NCI-H510A treated with DMSO at 0.1 percent for 48 hours (cell line): ENCODE measurements around the gene ABT1.
"Not testable (repeated sequence)": the region's sequence is repeated elsewhere in the genome, so short reads cannot be mapped to it uniquely, and the experiment has no call there.

ENCODE experiments used
- DNase-seq: peaks from one replicate; lab custom pipeline; 2025; lab: John Stamatoyannopoulos, UW

The ABT1 gene

DNA sequence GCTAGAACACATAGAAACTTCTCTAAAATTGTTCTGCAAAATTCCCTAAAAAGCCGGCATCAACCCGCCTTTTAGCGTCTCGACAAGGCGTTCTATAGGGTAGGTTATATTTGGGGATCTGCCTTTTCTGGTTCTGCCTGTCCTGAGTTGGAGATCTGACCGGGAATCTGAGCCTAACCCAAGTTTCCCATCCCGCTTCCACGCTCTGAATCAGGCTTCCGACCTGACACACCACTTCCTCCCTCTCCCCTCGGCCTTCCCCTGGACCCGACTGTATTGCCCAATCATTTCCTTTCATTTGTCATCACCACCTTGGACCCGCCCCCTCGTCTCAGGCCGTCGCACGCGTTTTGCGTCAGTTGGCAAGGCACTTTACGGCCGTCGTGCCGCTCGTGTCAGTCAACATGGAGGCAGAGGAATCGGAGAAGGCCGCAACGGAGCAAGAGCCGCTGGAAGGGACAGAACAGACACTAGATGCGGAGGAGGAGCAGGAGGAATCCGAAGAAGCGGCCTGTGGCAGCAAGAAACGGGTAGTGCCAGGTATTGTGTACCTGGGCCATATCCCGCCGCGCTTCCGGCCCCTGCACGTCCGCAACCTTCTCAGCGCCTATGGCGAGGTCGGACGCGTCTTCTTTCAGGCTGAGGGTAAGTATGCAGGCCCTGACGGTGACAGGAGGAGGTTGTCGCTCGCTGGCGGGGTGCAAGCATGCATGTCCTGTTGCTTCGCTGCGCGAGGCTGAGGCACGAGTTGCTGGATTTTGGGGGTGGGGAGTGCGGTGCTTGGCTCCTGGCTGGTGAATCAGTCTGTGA lies at the start of gene ABT1:
TSS of gene ABT1 (plus strand) at position 375 of the 810 bp plus-strand sequence. CDS start at position 405, 30 bp downstream.
- peak; percentile 97 for DNase-seq

DNA sequence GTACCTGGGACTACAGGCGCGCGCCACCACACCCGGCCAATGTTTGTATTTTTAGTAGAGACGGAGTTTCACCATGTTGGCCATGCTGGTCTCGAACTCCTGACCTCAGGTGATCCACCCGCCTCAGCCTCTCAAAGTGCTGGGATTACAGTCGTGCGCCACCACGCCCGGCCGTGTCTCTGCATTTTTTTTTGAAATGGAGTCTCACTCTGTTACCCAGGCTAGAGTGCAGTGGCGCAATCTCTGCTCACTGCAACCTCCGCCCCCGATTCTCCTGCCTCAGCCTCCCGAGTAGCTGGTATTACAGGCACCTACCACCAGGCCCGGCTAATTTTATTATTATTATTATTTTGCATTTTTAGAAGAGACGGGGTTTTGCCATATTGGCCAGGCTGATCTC lies 49.4 kb upstream of the ABT1 start:
- DNase-seq, result not testable (repeated sequence)

DNA sequence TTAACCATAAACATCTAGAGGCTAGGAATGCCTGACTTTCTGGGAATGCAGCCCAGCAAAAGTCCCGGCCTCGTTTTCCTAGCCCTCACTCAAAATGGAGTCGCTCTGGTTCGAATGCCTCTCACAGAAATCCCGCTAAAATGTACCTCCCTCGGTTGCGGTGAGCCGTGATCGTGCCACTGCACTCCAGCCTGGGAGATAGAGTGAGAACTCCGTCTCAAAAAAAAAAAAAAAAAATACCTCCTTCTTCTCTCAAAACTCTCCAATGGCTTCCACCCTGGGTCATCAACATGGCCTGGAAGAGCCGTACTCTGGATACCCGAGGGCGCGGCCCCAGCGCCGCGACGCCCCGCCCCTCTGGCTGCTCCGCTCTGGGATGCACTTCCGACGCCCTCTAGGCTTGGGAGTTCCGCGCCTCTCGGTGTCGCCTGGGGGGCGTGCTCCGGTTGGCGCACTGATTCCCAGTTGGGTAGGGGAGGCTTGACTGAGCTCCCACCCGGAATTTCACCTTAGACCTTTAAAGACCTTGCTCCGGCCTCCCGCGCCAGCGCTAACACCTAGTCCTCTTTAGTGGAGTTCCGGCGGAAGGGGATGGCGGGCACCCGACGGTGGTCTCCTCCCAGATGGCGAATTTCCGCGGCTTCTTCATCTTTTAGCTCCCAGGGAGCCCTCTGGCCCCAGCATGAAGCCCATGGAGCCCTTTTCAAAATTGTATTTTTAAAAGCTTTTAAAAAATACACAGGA lies 46.3 kb upstream of the ABT1 start:
- peak; percentile 94 for DNase-seq

DNA sequence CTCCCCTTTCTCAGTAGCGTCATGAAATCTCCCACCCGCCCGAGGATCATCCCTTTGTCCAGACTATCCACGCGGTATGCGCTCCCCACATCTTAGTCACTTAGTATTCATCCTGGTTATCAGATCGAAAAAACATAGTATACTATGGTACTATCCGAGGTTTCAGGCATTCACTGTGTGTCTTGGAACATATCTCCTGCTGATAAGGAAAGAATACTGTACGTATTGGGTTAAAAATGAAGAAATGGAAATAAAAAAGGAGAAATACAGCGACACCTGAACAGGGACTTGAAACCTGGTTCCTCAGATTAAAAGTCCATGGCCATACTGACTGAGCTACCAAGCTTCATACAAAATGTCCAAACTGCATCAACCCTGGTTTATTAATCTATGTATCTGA lies 44.5 kb upstream of the ABT1 start:
- DNase-seq, result no peak

DNA sequence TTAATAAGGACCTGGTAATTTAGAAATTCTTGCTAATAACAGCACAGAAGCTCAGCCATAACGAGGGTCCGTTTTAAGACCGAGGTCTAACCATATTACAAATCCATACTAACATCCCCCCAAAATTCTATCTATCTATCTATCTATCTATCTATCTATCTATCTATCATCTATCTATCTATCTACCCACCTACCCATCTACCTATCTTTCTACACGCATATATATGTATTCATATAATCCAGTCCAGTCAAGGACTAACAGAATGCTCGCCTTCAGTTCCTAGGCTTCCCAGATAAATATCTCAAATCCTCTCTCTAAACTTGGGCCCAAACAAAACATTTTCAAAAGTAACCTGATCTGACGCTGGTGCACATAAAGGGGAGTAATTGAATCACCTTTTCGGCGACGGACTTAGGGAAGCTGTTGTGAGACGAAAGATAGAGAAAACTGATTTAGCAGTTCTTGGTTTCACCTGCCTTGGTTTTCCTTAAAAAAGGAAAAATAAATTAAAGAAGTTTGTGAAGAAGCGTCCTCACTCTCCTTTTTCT lies 44.0 kb upstream of the ABT1 start:
- DNase-seq, result no peak

DNA sequence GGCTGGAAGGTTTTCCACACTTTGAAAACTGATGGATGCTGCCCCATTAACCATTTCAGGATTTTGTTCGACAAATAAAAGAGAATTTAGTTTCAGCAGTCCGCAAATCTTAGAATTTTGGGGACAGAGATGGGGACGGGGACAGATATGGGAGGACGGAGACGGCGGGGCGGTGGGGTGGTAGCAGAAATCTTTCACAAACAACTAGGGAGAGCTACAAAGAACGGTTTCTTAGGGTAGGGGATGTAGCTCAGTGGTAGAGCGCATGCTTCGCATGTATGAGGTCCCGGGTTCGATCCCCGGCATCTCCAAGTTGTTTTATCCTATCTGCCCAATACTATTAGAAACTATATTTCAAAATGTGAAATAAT lies 43.5 kb upstream of the ABT1 start:
- DNase-seq, result peak; percentile 63

- peak; percentile 94 for DNase-seq
These were observed 42.9 kb upstream of the ABT1 start for GRCh38 chr6:26553635-26554446.

- peak; percentile 65 for DNase-seq
These were observed 42.4 kb upstream of the ABT1 start for GRCh38 chr6:26554447-26554696.

GRCh38 chr6:26554697-26555504 lies 41.9 kb upstream of the ABT1 start:
- peak; percentile 74 for DNase-seq

GRCh38 chr6:26555505-26556262 lies 41.1 kb upstream of the ABT1 start:
- DNase-seq, result peak; percentile 74

GRCh38 chr6:26556263-26557070 lies 40.3 kb upstream of the ABT1 start:
- DNase-seq, result peak; percentile 90

GRCh38 chr6:26561533-26562466 lies 35.0 kb upstream of the ABT1 start:
- no peak for DNase-seq

GRCh38 chr6:26563488-26563887 lies 33.3 kb upstream of the ABT1 start:
- DNase-seq, result no peak

DNA sequence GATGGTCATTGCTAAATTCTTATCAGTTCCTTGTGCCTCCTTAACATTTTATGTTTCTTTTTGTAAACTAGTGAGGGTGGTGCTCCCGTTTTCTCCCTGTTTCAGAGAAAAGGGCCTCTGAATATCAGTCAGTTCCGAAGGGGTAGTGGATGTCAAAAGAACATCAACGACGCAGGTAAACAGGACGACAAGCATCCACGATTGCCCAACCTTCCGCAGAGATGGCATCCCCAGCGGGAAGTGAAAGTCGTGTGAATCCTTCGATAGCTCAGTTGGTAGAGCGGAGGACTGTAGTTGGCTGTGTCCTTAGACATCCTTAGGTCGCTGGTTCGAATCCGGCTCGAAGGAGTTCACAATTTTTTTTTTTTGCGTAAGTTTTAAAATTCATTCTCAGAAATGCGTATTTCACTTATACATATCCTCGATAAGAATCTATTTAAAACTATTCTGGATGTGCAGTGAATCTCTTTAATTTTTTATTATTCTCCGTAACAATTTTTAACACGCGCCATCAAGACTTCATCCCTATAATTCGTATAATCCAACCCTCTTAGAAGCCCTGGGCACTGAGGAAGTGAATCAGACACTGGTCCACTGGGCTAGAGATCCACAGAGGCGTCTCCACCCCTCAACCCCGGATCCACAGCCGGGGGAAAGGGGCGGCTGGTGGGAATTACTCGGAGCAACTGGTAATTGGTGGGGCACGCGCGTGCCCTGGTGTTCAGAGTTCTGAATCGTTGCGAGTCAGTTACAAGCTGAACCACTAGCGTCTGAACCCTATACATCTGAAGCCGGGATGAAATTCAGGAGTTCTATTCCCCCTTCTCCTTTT lies 27.9 kb upstream of the ABT1 start:
- peak; percentile 92 for DNase-seq

GRCh38 chr6:26569433-26569764 lies 27.4 kb upstream of the ABT1 start:
- DNase-seq, result no peak

DNA sequence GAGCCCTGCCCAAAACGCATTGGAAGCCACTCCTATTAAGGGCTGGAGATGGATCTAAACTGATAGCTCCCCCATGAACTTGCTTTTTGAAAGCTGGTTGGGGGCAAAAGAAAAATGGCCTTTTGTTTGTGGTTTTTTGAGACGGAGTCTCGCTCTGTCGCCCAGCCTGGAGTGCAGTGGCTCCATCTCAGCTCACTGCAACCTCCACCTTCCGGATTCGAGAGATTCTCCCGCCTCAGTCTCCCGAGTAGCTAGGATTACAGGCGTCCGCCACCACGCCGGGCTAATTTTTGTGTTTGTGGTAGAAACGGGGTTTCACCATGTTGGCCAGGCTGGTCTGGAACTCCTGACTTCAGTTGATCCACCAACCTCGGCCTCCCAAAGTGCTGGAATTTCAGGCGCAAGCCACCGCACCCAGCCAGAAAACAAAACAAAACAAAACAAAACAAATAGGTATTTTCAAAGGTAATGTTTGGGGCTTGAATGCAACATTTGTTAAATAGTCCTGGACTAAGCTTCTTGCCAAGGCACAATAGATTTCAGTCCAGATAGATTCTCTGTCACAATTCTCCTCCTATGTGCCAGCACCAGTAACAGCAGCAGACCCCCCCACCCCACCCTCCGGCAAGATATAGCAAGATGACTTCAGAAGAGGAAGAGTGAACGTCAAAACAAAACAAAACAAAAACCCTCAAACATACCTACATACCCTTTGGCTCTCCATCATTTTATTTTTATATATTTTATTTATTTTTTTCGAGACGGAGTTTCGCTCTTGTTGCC lies 26.5 kb upstream of the ABT1 start:
- DNase-seq, result no peak

- peak; percentile 96 for DNase-seq
These were observed 25.0 kb upstream of the ABT1 start for GRCh38 chr6:26571592-26572296.
